Stimulated activated CD8-positive, alpha-beta memory T cell treated with anti-CD3 and anti-CD28 coated beads, Interleukin-15, amount 100 ng/mL, for 4 hours (primary cell): Measurements from ENCODE around the gene INF2.
"Not testable (repeated sequence)": the region's sequence is repeated elsewhere in the genome, so short reads cannot be mapped to it uniquely, and the experiment has no call there.

Experiments
- DNase-seq, 2 donors: peaks; one replicate each; pipeline ENCODE4 v3.0.0-alpha.2; 2020; ENCODE audit warnings: low read depth in 2 of 2

Gene INF2

GRCh38 chr14:104657101-104657524 is 32.3 kb upstream of the INF2 start:
- DNase-seq, result no peak

- no peak for DNase-seq
Measured at GRCh38 chr14:104657563-104658324, 31.7 kb upstream of the INF2 start.

- DNase-seq, result no peak
Measured at GRCh38 chr14:104658325-104658712, 31.1 kb upstream of the INF2 start.

- no peak for DNase-seq
Measured at GRCh38 chr14:104659146-104659545, 30.3 kb upstream of the INF2 start.

- no peak for DNase-seq
Measured at GRCh38 chr14:104659764-104660523, 29.5 kb upstream of the INF2 start.

- DNase-seq, result no peak
Measured at GRCh38 chr14:104660597-104660996, 28.8 kb upstream of the INF2 start.

- DNase-seq, result no peak
Measured at GRCh38 chr14:104661086-104661485, 28.3 kb upstream of the INF2 start.

GRCh38 chr14:104661528-104662157 is 27.8 kb upstream of the INF2 start:
- DNase-seq, result not testable (repeated sequence)

GRCh38 chr14:104662472-104662871 is 26.9 kb upstream of the INF2 start:
- DNase-seq, result not testable (repeated sequence)

- no peak for DNase-seq
Measured at GRCh38 chr14:104664107-104664506, 25.3 kb upstream of the INF2 start.

GRCh38 chr14:104664588-104664987 is 24.8 kb upstream of the INF2 start:
- DNase-seq, result no peak

- DNase-seq, result no peak
Measured at GRCh38 chr14:104665114-104665656, 24.2 kb upstream of the INF2 start.

- DNase-seq, result no peak
Measured at GRCh38 chr14:104665657-104666522, 23.5 kb upstream of the INF2 start.

GRCh38 chr14:104666523-104666895 is 22.9 kb upstream of the INF2 start:
- not testable (repeated sequence) for DNase-seq

GRCh38 chr14:104666981-104667380 is 22.4 kb upstream of the INF2 start:
- DNase-seq, result no peak

- no peak for DNase-seq
Measured at GRCh38 chr14:104669697-104670096, 19.7 kb upstream of the INF2 start.

GRCh38 chr14:104671330-104671977 is 18.0 kb upstream of the INF2 start:
- not testable (repeated sequence) for DNase-seq

- not testable (repeated sequence) for DNase-seq
Measured at GRCh38 chr14:104672119-104672518, 17.3 kb upstream of the INF2 start.

GRCh38 chr14:104673481-104673880 is 15.9 kb upstream of the INF2 start:
- DNase-seq, result no peak

GRCh38 chr14:104675447-104675846 is 14.0 kb upstream of the INF2 start:
- DNase-seq, result no peak

GRCh38 chr14:104676130-104676693 is 13.2 kb upstream of the INF2 start:
- DNase-seq, result no peak
